T-helper 17 cell (primary cell): ENCODE measurements around the gene SH2D6. TPM values are rescaled to one million over a fixed set of nuclear protein-coding genes. Genes with fewer than 3 reads are reported as not detected.

ENCODE experiments used
- total RNA-seq, 4 donors: library from RNA in 2 of 4; stranded (reverse) in 2 of 4; gene quantifications; one replicate each; pipeline ENCODE4 v1.2.3 and lab custom pipeline; 2022 to 2026

The SH2D6 gene
- total RNA-seq, 2 donors from 2014 or later = 0.26 to 0.40 TPM

Other genes starting within 250 kb of the SH2D6 start
- 100 to 1,000 TPM; 122 to 125 TPM for gene TGOLN2, start 90.7 kb upstream of the SH2D6 start, total RNA-seq
- 10 to 100 TPM; 30.3 to 35.9 TPM for gene RETSAT, start 64.2 kb upstream of the SH2D6 start, total RNA-seq
- gene ELMOD3, start 63.9 kb upstream of the SH2D6 start, total RNA-seq = 10 to 100 TPM; 20.0 to 23.2 TPM
- 10 to 100 TPM; 51.6 to 90.3 TPM for gene CAPG, start 8.3 kb upstream of the SH2D6 start, total RNA-seq
- gene MAT2A, start 120.5 kb downstream of the SH2D6 start, total RNA-seq = 100 to 1,000 TPM in 1 of 2 donors, 10 to 100 TPM in 1; 98.6 to 110 TPM
- 10 to 100 TPM; 15.6 to 17.8 TPM for gene GGCX, start 142.8 kb downstream of the SH2D6 start, total RNA-seq
- gene VAMP8, start 158.9 kb downstream of the SH2D6 start, total RNA-seq = 100 to 1,000 TPM in 1 of 2 donors, 10 to 100 TPM in 1; 82.3 to 104 TPM
- 10 to 100 TPM; 38.2 to 39.5 TPM for gene VAMP5, start 165.7 kb downstream of the SH2D6 start, total RNA-seq
- 10 to 100 TPM; 42.8 to 43.3 TPM for gene RNF181, start 177.0 kb downstream of the SH2D6 start, total RNA-seq
- 1 to 10 TPM; 6.4 to 7.7 TPM for gene TMEM150A, start 184.0 kb downstream of the SH2D6 start, total RNA-seq
- gene C2orf68, start 193.4 kb downstream of the SH2D6 start, total RNA-seq = 10 to 100 TPM; 31.2 to 37.3 TPM
- 10 to 100 TPM; 46.4 to 54.8 TPM for gene USP39, start 197.5 kb downstream of the SH2D6 start, total RNA-seq
- not detected for gene SFTPB, start 249.5 kb downstream of the SH2D6 start, total RNA-seq